IPS-18c (cell line): ENCODE measurements around the gene SLC45A1.

ENCODE experiments used
- H3K4me3 ChIP-seq: 2 replicates; pipeline ENCODE4 v1.7.0; 2013; ENCODE audit warnings: low read depth, mild to moderate bottlenecking, low read length, moderate library complexity; ENCODE audit not compliant: insufficient read depth
- H3K9me3 ChIP-seq: one replicate; pipeline ENCODE4 v1.6.1; 2013; ENCODE audit warnings: mild to moderate bottlenecking, low read length, moderate library complexity; ENCODE audit not compliant: control insufficient read depth, insufficient read depth

SLC45A1 gene

DNA sequence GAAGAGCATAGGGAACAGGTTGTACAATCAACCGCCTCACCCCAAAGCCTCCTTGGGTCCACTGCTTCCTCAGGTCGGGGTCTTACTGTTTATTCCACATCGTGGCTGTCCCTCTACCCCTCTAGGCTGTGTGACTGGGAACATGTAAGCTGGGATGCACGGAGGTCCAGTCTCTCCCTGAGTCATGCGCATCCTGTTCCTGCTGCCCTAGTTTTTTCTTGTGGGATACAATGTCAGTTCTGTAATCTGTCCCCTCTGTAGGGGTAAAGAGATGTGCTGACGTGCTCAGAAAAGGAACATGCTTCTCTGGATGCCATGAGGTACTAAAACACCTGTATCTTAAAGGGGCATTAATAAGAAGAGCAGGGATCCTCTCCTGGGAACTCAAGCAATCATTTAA, 66.2 kb downstream of the SLC45A1 start:
- Histone ChIP-seq H3K4me3 (no peak overlapping the region), H3K9me3 (peaks cover 2% of the 10 kb centered on the region)

DNA sequence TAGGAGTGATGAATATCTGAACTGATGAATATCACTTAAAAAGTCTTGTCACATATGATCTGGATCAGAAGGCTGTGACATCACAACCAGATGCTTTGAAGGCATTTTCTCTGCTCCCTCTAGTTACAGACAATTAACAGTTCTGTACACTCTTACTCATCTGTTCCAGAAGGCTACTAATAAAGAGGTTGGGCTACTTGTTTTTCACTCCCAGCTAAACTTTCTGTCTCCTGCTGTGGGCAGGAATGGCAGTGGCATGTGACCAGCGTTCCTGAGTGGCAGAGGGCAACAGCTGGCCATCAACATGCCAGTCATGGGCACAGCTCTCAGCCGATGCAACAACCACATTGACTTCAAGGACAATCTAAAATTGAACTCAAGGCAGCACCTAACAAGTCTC, 66.7 kb downstream of the SLC45A1 start:
- no peak overlapping the region for H3K4me3 ChIP-seq

DNA sequence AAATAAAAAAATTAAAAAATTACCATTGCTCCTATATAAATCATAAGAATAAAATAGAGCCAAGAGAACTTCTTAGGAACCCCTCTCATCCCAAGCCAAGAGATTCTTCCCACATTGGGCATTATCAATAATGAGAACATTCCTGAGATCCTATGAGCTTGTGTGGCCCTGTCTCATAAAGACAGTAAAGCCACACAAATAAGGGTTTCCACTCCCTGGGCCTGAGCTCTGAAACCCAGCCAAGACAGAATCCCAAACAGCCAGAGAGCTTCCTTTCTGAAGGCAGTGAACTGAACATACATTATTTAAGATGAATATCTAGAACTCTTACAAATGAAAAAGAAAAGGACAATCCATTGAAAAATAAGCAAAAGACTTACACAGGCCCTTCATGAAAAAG, 68.3 kb downstream of the SLC45A1 start:
- H3K9me3 ChIP-seq, result no peaks in the 10 kb centered on the region

More for the DNA sequence above, 66.7 kb downstream of the SLC45A1 start:
- no peaks in the 10 kb centered on the region for H3K9me3 ChIP-seq

DNA sequence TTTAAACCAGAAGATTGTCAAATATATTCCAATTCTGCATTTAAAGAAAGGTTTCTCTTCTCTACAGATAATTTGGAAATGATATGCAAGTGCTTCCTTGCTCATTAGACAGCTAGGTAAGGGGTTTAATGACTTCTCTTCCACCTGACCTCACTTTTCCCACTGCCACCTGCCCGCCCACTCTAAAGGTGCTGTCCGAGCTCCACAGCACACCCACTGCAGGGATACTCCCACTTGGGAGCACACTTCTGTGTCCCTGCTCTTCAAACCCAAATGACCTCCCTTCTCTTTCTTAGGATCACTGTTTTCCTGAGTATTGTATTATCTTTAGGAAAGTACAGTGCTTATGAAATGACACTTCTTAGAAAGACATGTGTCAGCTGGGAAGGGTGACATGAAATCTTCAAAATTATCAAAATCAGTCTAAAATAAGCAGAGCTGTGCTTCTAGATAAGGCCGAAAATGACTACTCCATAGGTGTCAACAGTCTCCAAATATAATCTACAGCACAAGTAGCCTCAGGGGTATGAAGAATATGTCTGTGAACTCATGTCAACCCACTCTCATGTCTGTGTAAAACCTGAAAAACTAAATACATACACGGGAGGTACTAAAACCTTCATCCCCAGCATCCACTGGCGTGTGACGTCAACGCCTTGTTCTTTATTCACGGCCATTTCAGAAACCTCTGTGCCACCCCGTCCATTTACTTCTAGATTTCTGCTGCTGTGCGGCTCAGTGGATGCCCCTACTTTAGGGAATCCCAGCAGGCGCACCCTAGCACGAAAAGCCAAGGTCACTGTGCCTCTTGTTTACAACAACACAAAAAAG, 71.0 kb downstream of the SLC45A1 start:
- no peaks in the 10 kb centered on the region for H3K9me3 ChIP-seq
- no peak overlapping the region for H3K4me3 ChIP-seq

More for the DNA sequence above, 68.3 kb downstream of the SLC45A1 start:
- H3K4me3 ChIP-seq, result no peak overlapping the region

DNA sequence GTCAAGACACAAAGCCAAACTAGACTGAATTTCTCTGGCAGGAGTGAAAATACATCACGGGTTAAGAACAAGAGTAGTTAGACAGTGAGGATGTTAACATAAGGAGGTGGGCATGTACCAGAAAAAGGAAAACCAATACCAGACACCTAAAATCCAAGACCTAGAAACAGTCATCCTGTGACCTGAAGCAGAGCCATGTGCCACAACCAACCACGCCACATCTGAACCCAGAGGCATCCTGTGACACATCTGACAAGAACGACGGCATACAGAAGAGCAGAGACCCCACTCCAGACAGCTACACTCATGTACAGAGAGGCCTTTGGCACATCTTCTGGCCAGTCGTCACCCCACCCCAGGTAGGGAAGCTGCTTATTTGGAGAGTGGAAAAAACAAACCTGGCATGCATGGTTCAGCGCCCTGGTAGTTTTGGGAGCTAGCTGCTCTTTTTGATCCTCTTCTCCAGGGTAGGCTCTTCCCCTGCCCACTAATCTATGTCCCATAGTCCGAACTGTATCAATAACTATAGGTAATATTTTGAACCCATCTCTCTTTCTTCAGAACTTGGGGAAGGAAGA, 72.1 kb downstream of the SLC45A1 start:
- no peaks in the 10 kb centered on the region for H3K9me3 ChIP-seq
- H3K4me3 ChIP-seq, result no peak overlapping the region

DNA sequence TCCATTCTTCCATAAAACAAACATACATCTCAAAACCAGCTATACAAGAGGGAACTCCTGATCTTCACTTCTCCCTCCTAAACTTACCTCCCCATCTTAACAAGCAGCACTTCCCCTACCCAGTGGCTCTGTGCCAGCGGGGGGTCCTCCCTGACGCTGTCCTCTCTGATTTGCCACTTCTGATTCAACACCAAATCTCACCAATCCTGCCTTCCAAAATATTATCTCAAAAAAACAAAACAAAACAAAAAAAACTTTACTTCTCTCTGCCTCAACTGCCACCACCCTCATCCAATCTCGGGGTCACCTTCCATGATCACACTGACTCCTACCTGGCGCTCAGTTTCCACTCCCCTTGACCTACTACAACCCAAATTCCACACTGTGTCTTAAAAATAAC, 72.8 kb downstream of the SLC45A1 start:
- Histone ChIP-seq H3K4me3 (no peak overlapping the region), H3K9me3 (no peaks in the 10 kb centered on the region)

DNA sequence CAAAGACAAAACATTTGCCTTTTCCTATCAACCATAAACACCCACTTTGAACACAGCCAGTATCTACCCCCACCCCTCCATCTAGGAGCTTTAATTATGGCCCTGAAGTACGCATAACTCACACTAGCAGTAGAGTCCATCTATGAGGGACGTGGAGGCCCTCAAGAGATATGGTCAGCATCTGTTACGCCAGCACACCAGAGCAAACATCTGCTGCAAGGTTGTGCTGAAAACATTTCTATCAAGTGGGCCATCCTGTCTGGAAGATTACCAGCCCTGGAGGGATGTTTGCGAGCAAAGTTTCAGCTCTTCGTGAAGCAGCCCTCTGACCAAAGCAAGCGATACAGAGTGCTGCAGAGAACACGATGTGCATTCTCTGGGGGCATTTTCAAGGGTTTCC, 74.6 kb downstream of the SLC45A1 start:
- no peak overlapping the region for H3K4me3 ChIP-seq
- no peaks in the 10 kb centered on the region for H3K9me3 ChIP-seq
